Thoracic aorta (tissue), 2 donors: ENCODE results near the gene MAP3K2. TPM values are rescaled to one million over a fixed set of nuclear protein-coding genes. Genes with fewer than 3 reads are reported as not detected.

Source experiments
- ATAC-seq: fragments of 150-250 bp; one replicate; pipeline ENCODE4 v1.8.0; 2017; ENCODE audit warnings: low read depth; ENCODE audit not compliant: insufficient number of reproducible peaks, low FRiP score
- DNase-seq: peaks from one replicate; pipeline ENCODE4 v3.0.0-alpha.2; 2020; ENCODE audit warnings: low spot score
- H3K27ac ChIP-seq, 2 donors: fragments of 200-600 bp; sonication (generic); 1 replicate in 1 of 2; 2 replicates in 1 of 2; pipeline ENCODE4 v1.5.1; 2016; ENCODE audit warnings: mild to moderate bottlenecking in 2 of 2, moderate library complexity in 2 of 2
- H3K27me3 ChIP-seq: fragments of 200-600 bp; sonication (generic); replicated peaks from 2 replicates; pipeline ENCODE4 v1.6.0; 2016; ENCODE audit warnings: mild to moderate bottlenecking; ENCODE audit not compliant: insufficient read depth
- H3K36me3 ChIP-seq: fragments of 200-600 bp; sonication (generic); one replicate; pipeline ENCODE4 v1.5.1; 2016
- H3K4me1 ChIP-seq, 2 donors: fragments of 200-600 bp; sonication (generic); 1 replicate in 1 of 2; 2 replicates in 1 of 2; pipeline versions ENCODE4 v1.5.1 to v1.6.0; 2016; ENCODE audit warnings: low read depth in 2 of 2, mild to moderate bottlenecking in 1 of 2; ENCODE audit not compliant: control insufficient read depth in 1 of 2
- H3K4me3 ChIP-seq: fragments of 200-600 bp; sonication (generic); 2 replicates; pipeline ENCODE4 v1.5.1; 2016; ENCODE audit warnings: mild to moderate bottlenecking
- H3K9me3 ChIP-seq: fragments of 200-600 bp; sonication (generic); 2 replicates; pipeline ENCODE4 v1.5.1; 2016
- total RNA-seq, 2 donors: library from RNA; depleted of rRNA; stranded (reverse); fragments of >200 nt; gene quantifications; one replicate each; pipeline versions ENCODE4 v1.1.0 to v1.2.3, GENCODE V29; 2016
- TF ChIP-seq, protein P1 (sequence below): fragments of 200-600 bp; sonication (generic); IDR thresholded peaks from one replicate; pipeline ENCODE4 v1.5.1; 2019; ENCODE audit warnings: antibody characterized with exemption

MAP3K2 gene
- total RNA-seq, 2 donors from 2014 or later: 67.9 to 107 TPM

DNA sequence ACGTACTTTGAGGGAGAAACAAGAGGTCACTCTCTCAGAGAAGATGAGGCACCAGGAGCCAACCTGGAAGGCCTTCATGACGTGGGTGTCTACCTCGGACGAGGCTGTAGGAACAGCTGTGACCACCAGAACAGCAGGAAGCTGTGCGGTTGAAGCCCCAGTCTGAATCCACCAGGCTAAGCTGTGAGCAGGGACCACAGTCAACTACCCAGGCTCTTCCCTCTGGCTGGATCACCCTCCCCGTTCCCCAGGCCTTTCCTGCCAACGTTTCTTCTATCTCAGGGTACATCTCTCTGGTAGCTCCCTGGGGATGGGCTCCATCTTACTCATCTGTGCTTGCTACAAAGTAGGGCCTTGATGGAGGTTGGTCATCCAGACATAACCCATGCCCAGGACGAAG, 130.9 kb downstream of the MAP3K2 start:
- H3K36me3 ChIP-seq: peaks cover 33% of the 10 kb centered on the region
- TF ChIP-seq, protein P1, sequence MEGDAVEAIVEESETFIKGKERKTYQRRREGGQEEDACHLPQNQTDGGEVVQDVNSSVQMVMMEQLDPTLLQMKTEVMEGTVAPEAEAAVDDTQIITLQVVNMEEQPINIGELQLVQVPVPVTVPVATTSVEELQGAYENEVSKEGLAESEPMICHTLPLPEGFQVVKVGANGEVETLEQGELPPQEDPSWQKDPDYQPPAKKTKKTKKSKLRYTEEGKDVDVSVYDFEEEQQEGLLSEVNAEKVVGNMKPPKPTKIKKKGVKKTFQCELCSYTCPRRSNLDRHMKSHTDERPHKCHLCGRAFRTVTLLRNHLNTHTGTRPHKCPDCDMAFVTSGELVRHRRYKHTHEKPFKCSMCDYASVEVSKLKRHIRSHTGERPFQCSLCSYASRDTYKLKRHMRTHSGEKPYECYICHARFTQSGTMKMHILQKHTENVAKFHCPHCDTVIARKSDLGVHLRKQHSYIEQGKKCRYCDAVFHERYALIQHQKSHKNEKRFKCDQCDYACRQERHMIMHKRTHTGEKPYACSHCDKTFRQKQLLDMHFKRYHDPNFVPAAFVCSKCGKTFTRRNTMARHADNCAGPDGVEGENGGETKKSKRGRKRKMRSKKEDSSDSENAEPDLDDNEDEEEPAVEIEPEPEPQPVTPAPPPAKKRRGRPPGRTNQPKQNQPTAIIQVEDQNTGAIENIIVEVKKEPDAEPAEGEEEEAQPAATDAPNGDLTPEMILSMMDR: no peak
- H3K27me3 ChIP-seq: no peaks in the 10 kb centered on the region
- ATAC-seq (no peak), DNase-seq (no peak)
- H3K4me3 ChIP-seq: no peak overlapping the region
- no peaks in the 10 kb centered on the region for H3K9me3 ChIP-seq
- H3K4me1 ChIP-seq: no peaks in the 10 kb centered on the region
- no peak overlapping the region for H3K27ac ChIP-seq

DNA sequence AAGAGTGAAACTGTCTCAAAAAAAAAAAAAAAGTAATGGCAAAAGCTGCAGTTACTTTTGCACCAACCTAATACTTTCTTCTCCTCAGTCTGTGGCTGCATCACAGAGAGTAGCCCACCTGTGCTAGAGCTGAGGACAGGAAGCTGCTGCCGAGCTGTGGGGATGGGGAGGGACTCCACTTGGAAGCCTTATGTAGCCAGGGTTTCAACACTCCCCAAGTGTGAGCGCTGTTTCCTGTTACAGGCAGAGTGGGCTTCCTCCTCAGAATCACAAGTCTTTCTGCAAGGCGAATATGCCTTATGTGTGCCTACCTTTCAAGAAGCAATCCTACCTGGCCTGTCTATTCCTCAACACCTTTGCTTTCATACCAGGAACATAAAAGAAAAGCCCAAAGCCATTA, 131.4 kb downstream of the MAP3K2 start:
- Histone ChIP-seq H3K27ac (no peak overlapping the region), H3K4me3 (no peak overlapping the region), H3K36me3 (peaks cover 33% of the 10 kb centered on the region), H3K27me3 (no peaks in the 10 kb centered on the region), H3K9me3 (no peaks in the 10 kb centered on the region), H3K4me1 (no peaks in the 10 kb centered on the region)
- ATAC-seq (no peak), DNase-seq (no peak)
- TF ChIP-seq, protein P1: no peak

DNA sequence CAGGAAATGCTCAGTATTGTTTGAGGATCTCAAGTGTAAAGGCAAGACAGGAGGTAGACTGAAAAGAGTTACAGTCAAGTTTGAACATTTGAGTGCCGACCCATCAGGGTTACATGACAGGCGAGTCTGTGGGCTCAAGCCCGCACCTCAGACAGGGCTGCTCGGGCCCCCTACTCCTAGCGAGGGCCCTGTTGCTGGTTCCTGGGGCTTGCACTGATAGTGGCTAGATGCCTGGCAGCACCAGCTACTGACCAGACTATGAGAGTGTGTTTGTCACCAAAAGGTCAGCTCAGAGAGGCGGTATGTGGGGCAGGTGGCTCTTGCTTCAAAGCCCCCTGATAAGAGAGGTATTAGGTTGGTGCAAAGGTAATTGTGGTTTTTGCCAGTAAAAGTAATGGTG, 132.1 kb downstream of the MAP3K2 start:
- TF ChIP-seq, protein P1: no peak
- H3K27me3 ChIP-seq: no peaks in the 10 kb centered on the region
- no peak for ATAC-seq
- no peak overlapping the region for H3K4me3 ChIP-seq
- H3K4me1 ChIP-seq: no peaks in the 10 kb centered on the region
- peaks cover 30% of the 10 kb centered on the region for H3K36me3 ChIP-seq
- no peak for DNase-seq
- no peak overlapping the region for H3K27ac ChIP-seq
- no peaks in the 10 kb centered on the region for H3K9me3 ChIP-seq

DNA sequence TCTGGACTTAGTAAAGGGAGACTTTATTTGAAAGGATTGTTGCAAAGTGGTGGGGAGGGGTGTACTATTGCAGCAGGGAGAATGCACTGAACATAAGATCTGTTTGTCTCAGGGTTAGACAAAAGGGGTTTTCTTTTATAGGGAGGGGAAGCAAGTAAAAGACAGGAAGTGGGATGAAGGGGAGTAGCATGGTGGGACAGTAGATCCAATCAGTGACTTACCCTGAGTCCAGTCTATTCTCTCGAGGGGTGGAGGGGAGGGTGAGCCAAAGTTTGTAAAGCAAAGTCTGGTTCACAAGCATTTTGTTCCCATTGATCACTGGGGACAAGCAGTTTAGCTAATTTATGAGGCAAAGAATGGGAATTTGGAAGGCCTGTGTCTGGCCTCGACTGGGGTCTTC, 132.6 kb downstream of the MAP3K2 start:
- TF ChIP-seq, protein P1: no peak
- no peak overlapping the region for H3K4me3 ChIP-seq
- DNase-seq (no peak), ATAC-seq (no peak)
- peaks cover 24% of the 10 kb centered on the region for H3K36me3 ChIP-seq
- no peaks in the 10 kb centered on the region for H3K4me1 ChIP-seq
- no peaks in the 10 kb centered on the region for H3K9me3 ChIP-seq
- H3K27ac ChIP-seq: no peak overlapping the region
- no peaks in the 10 kb centered on the region for H3K27me3 ChIP-seq

DNA sequence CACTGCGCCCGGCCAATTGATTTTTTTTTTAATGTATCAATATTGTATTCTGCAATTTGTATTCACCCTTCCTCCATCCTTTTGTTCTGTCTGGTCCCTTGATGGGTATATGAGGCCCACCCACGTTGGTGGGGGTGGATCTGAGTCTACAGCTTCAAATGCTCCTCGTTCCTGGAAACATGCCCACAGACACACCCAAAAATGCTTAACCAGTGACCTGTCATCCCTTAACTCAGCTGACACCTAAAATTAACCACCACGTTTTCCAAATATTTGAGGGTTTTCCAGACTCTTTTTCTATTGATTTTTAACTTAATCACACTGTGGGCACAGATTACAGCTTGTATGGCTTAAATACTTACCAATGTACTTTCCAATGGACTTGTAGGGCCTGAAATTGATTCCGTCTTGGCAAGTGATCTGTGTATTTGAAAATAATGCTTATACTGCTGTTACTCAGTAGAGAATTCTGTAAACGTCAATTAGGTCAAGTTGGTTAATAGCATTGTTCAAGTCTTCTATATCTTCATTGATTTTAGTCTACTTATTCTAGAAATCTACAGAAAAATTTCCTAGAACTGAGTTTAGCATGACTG, 133.3 kb downstream of the MAP3K2 start:
- H3K36me3 ChIP-seq: peaks cover 18% of the 10 kb centered on the region
- TF ChIP-seq, protein P1: no peak
- no peak for DNase-seq
- no peak overlapping the region for H3K4me3 ChIP-seq
- no peak for ATAC-seq
- H3K27me3 ChIP-seq: no peaks in the 10 kb centered on the region
- no peaks in the 10 kb centered on the region for H3K9me3 ChIP-seq
- H3K4me1 ChIP-seq: no peaks in the 10 kb centered on the region
- H3K27ac ChIP-seq: no peak overlapping the region

Other genes with a start within 250 kb of the MAP3K2 start
- under 1 TPM in 1 of 2 donors, not detected in 1; 0.35 TPM for gene CYP27C1, start 167.7 kb downstream of the MAP3K2 start, total RNA-seq
- gene ERCC3, start 93.8 kb downstream of the MAP3K2 start, total RNA-seq: 10 to 100 TPM; 36.7 to 63.7 TPM
- not detected for gene PROC, start 30.5 kb upstream of the MAP3K2 start, total RNA-seq
- 10 to 100 TPM; 43.2 to 54.0 TPM for gene IWS1, start 138.5 kb upstream of the MAP3K2 start, total RNA-seq
- gene MYO7B, start 147.7 kb upstream of the MAP3K2 start, total RNA-seq: under 1 TPM; 0.14 to 0.78 TPM